Left lung (tissue), 10 donors: ENCODE data around the gene SMAD6. TPM values are rescaled to one million over a fixed set of nuclear protein-coding genes. Genes with fewer than 3 reads are reported as not detected.
A peak's percentile ranks its signal among the peaks of the same experiment; 100 is the strongest.

Source experiments
- ATAC-seq: fragments of 200-7000 bp; cut with Tn5 transposase; one replicate; pipeline ENCODE4 v1.9.1; 2020; ENCODE audit warnings: moderate library complexity
- DNase-seq, 4 donors: peaks; one replicate each; pipeline ENCODE4 v3.0.0-alpha.2; 2013 to 2020
- H3K27ac ChIP-seq, 2 donors: fragments of 200-600 bp; sonication (generic) in 1 of 2; one replicate each; pipeline versions ENCODE4 v1.5.0 to v1.8.0; 2020 to 2021
- H3K27me3 ChIP-seq, 2 donors: fragments of 200-600 bp; sonication (generic) in 1 of 2; one replicate each; pipeline versions ENCODE4 v1.5.0 to v1.8.0; 2020 to 2021
- H3K36me3 ChIP-seq, 2 donors: fragments of 200-600 bp; sonication (generic) in 1 of 2; one replicate each; pipeline versions ENCODE4 v1.5.0 to v1.8.0; 2020 to 2021
- H3K4me1 ChIP-seq, 2 donors: fragments of 200-600 bp; one replicate each; pipeline ENCODE4 v1.8.0; 2021
- H3K4me3 ChIP-seq, 2 donors: fragments of 200-600 bp; sonication (generic) in 1 of 2; one replicate each; pipeline versions ENCODE4 v1.5.0 to v1.8.0; 2020 to 2021; ENCODE audit warnings: mild to moderate bottlenecking in 1 of 2
- H3K9me3 ChIP-seq, 2 donors: fragments of 200-600 bp; sonication (generic) in 1 of 2; one replicate each; pipeline versions ENCODE4 v1.5.0 to v1.8.0; 2020 to 2021
- CTCF ChIP-seq, 2 donors: fragments of 200-600 bp; sonication (generic) in 1 of 2; IDR thresholded peaks; one replicate each; pipeline versions ENCODE4 v1.5.0 to v1.8.0; 2021; ENCODE audit warnings: antibody characterized with exemption in 2 of 2
- intact Hi-C, 2 donors: fragments of 100-400 bp; cut with DNase I; formaldehyde crosslinking; loops; one replicate each; pipeline versions ENCODE4 v1.11.2 to v1.14.2; 2022
- polyA plus RNA-seq, 6 donors: library from polyadenylated mRNA; unstranded; fragments of 120-200 nt; gene quantifications; one replicate each; pipeline ENCODE4 v1.2.1, GENCODE V29; 2013; ENCODE audit not compliant: insufficient read length in 6 of 6
- total RNA-seq, 2 donors: library from RNA; stranded (reverse); fragmentation: NEBNext Ultra II Directional; extraction: Animal tissue kit (Norgen Biotek cat#: 25700); gene quantifications; one replicate each; pipeline ENCODE4 v1.2.1, GENCODE V29; 2021
- donor health status: DM: no; HTN: yes; CAD: no.
- donor health status: DM: no; HTN: no; CAD: no.

SMAD6 gene
- total and polyA plus RNA-seq, 8 donors: 25.0 to 110 (median 32.0) TPM

GRCh38 chr15:66760097-66760967 lies 58.3 kb downstream of the SMAD6 start:
- intact Hi-C loops: loop anchor here in 1 of 2 donors (10.0 kb wide), 1 partner anchor 56 kb away; the partner anchor contains the start of gene SMAD6
- TF ChIP-seq CTCF (IDR thresholded peaks at IDR 0.05): no peak
- ATAC-seq (no peak), DNase-seq (no peak)
- peaks cover 51 to 72% of the 10 kb centered on the region in 2 donors for H3K4me1 ChIP-seq
- H3K36me3 ChIP-seq: peaks cover 0 to 8% of the 10 kb centered on the region in 2 donors
- peaks cover 0 to 15% of the 10 kb centered on the region in 2 donors for H3K27me3 ChIP-seq
- peak overlapping the region; percentile 3 to 71 for H3K27ac ChIP-seq
- peaks cover 0 to 5% of the 10 kb centered on the region in 2 donors for H3K9me3 ChIP-seq
- H3K4me3 ChIP-seq: no peak overlapping the region

- intact Hi-C loops: loop anchor here in 1 of 2 donors (10.0 kb wide), 1 partner anchor 56 kb away; the partner anchor contains the start of gene SMAD6
- H3K4me3 ChIP-seq: no peak overlapping the region
- no peak for DNase-seq
These were observed 59.1 kb downstream of the SMAD6 start for GRCh38 chr15:66760968-66761725.

GRCh38 chr15:66761726-66762595 lies 59.9 kb downstream of the SMAD6 start:
- ATAC-seq (no peak), DNase-seq (no peak)
- intact Hi-C loops: loop anchor here in 1 of 2 donors (10.0 kb wide), 1 partner anchor 57 kb away; the partner anchor contains the start of gene SMAD6
- Histone ChIP-seq H3K27ac (peak overlapping the region; percentile 51 to 71), H3K4me3 (no peak overlapping the region), H3K9me3 (no peaks in the 10 kb centered on the region), H3K4me1 (peaks cover 61 to 82% of the 10 kb centered on the region in 2 donors), H3K27me3 (peaks cover 0 to 15% of the 10 kb centered on the region in 2 donors), H3K36me3 (no peaks in the 10 kb centered on the region)
- TF ChIP-seq CTCF (IDR thresholded peaks at IDR 0.05): no peak

More at GRCh38 chr15:66760968-66761725, 59.1 kb downstream of the SMAD6 start:
- no peak for TF ChIP-seq CTCF (IDR thresholded peaks at IDR 0.05)
- no peaks in the 10 kb centered on the region for H3K36me3 ChIP-seq
- no peak for ATAC-seq
- no peaks in the 10 kb centered on the region for H3K9me3 ChIP-seq
- H3K27ac ChIP-seq: peak overlapping the region; percentile 51 to 71
- H3K4me1 ChIP-seq: peaks cover 59 to 80% of the 10 kb centered on the region in 2 donors
- H3K27me3 ChIP-seq: peaks cover 0 to 15% of the 10 kb centered on the region in 2 donors

- no peak overlapping the region for H3K4me3 ChIP-seq
- no peaks in the 10 kb centered on the region for H3K9me3 ChIP-seq
- peaks cover 61 to 87% of the 10 kb centered on the region in 2 donors for H3K4me1 ChIP-seq
- peak overlapping the region; percentile 49 to 71 for H3K27ac ChIP-seq
- intact Hi-C loops: loop anchor here in 1 of 2 donors (10.0 kb wide), 1 partner anchor 59 kb away; the partner anchor contains the start of gene SMAD6
- H3K27me3 ChIP-seq: peaks cover 0 to 15% of the 10 kb centered on the region in 2 donors
- TF ChIP-seq CTCF (IDR thresholded peaks at IDR 0.05): no peak
- no peaks in the 10 kb centered on the region for H3K36me3 ChIP-seq
- ATAC-seq (peak; percentile 72), DNase-seq (peak; percentile 64 to 90 (median 86))
These were observed 61.4 kb downstream of the SMAD6 start for GRCh38 chr15:66763186-66764071.
